Mesenchymal stem cell (in vitro differentiated cells and primary cell): ENCODE measurements around the gene OTOP3.
"Not testable (repeated sequence)": the region's sequence is repeated elsewhere in the genome, so short reads cannot be mapped to it uniquely, and the experiment has no call there.

Experiments used
- DNase-seq: peaks from one replicate; pipeline ENCODE4 v3.0.0-alpha.2; 2013
- H2AFZ ChIP-seq: one replicate; pipeline ENCODE4 v1.6.1; 2013; ENCODE audit warnings: low read depth, mild to moderate bottlenecking, control low read depth, inconsistent platforms, low read length, moderate library complexity
- H2AK5ac ChIP-seq: 2 replicates; pipeline ENCODE4 v1.6.1; 2013; ENCODE audit warnings: low read length, moderate library complexity, mild to moderate bottlenecking, inconsistent platforms; ENCODE audit not compliant: severe bottlenecking
- H2BK120ac ChIP-seq: one replicate; pipeline ENCODE4 v1.6.1; 2013; ENCODE audit warnings: low read depth, mild to moderate bottlenecking, inconsistent platforms, low read length, moderate library complexity
- H2BK12ac ChIP-seq, 2 experiments: one replicate each; pipeline ENCODE4 v1.6.1; 2013; ENCODE audit warnings: inconsistent platforms in 2 of 2, low read length in 2 of 2, mild to moderate bottlenecking in 2 of 2, moderate library complexity in 2 of 2, control low read depth in 1 of 2
- H2BK15ac ChIP-seq: one replicate; pipeline ENCODE4 v1.6.1; 2013; ENCODE audit warnings: mild to moderate bottlenecking, low read depth, inconsistent platforms; ENCODE audit not compliant: poor library complexity, severe bottlenecking
- H2BK5ac ChIP-seq: 2 replicates; pipeline ENCODE4 v1.6.1; 2013; ENCODE audit warnings: low read depth, mild to moderate bottlenecking, low read length, control low read depth, inconsistent platforms; ENCODE audit not compliant: poor library complexity, severe bottlenecking
- H3K14ac ChIP-seq, 2 experiments: one replicate each; pipeline ENCODE4 v1.6.1; 2013; ENCODE audit warnings: inconsistent platforms in 2 of 2, low read length in 2 of 2, control low read depth in 1 of 2, mild to moderate bottlenecking in 1 of 2, moderate library complexity in 1 of 2
- H3K18ac ChIP-seq, 2 experiments: one replicate each; pipeline ENCODE4 v1.6.1; 2013; ENCODE audit warnings: inconsistent platforms in 2 of 2, low read length in 2 of 2, control low read depth in 1 of 2, low read depth in 1 of 2, mild to moderate bottlenecking in 1 of 2
- H3K23ac ChIP-seq, 2 experiments: one replicate each; pipeline ENCODE4 v1.6.1; 2013; ENCODE audit warnings: inconsistent platforms in 2 of 2, low read length in 2 of 2, mild to moderate bottlenecking in 2 of 2, moderate library complexity in 2 of 2, control low read depth in 1 of 2
- H3K27ac ChIP-seq: 2 replicates; pipeline ENCODE4 v1.5.1; 2013; ENCODE audit warnings: mild to moderate bottlenecking, moderate library complexity, low read length, control low read depth, inconsistent platforms; ENCODE audit not compliant: poor library complexity, severe bottlenecking
- H3K27me3 ChIP-seq, 2 experiments: 2 replicates each; pipeline versions ENCODE4 v1.6.1 to v1.7.0; 2013; ENCODE audit warnings: low read length in 2 of 2, mild to moderate bottlenecking in 2 of 2, moderate library complexity in 2 of 2, control low read depth in 1 of 2, inconsistent platforms in 1 of 2; ENCODE audit not compliant: control insufficient read depth in 1 of 2, insufficient read depth in 1 of 2
- H3K36me3 ChIP-seq, 2 experiments: 2 replicates each; pipeline versions ENCODE4 v1.6.1 to v1.7.0; 2013; ENCODE audit warnings: low read length in 2 of 2, control low read depth in 1 of 2, inconsistent platforms in 1 of 2, low read depth in 1 of 2, mild to moderate bottlenecking in 1 of 2; ENCODE audit not compliant: insufficient read depth in 2 of 2, control insufficient read depth in 1 of 2
- H3K4ac ChIP-seq, 2 experiments: one replicate each; pipeline ENCODE4 v1.6.1; 2013; ENCODE audit warnings: inconsistent platforms in 2 of 2, low read length in 2 of 2, mild to moderate bottlenecking in 2 of 2, moderate library complexity in 2 of 2, control low read depth in 1 of 2, low read depth in 1 of 2
- H3K4me1 ChIP-seq: 2 replicates; pipeline ENCODE4 v1.6.1; 2013; ENCODE audit warnings: low read depth, low read length, control low read depth; ENCODE audit not compliant: control insufficient read depth, insufficient read depth
- H3K4me2 ChIP-seq: 2 replicates; pipeline ENCODE4 v1.6.1; 2013; ENCODE audit warnings: low read length, mild to moderate bottlenecking, inconsistent platforms; ENCODE audit not compliant: poor library complexity, severe bottlenecking
- H3K4me3 ChIP-seq, 2 experiments: 2 replicates each; pipeline versions ENCODE4 v1.5.1 to v1.7.0; 2013; ENCODE audit warnings: low read length in 2 of 2, mild to moderate bottlenecking in 2 of 2, control low read depth in 1 of 2, low read depth in 1 of 2; ENCODE audit not compliant: insufficient read depth in 1 of 2
- H3K79me1 ChIP-seq: replicated peaks from 2 replicates; pipeline ENCODE4 v1.6.1; 2013; ENCODE audit warnings: mild to moderate bottlenecking, control low read depth, low read length, inconsistent platforms; ENCODE audit not compliant: poor library complexity, severe bottlenecking
- H3K9ac ChIP-seq: 2 replicates; pipeline ENCODE4 v1.7.0; 2013; ENCODE audit warnings: mild to moderate bottlenecking, low read length, moderate library complexity
- H3K9me3 ChIP-seq: 2 replicates; pipeline ENCODE4 v1.7.0; 2013; ENCODE audit warnings: mild to moderate bottlenecking, low read length; ENCODE audit not compliant: control insufficient read depth
- H4K8ac ChIP-seq: one replicate; pipeline ENCODE4 v1.6.1; 2013; ENCODE audit warnings: inconsistent platforms, mild to moderate bottlenecking, low read length, moderate library complexity
- H4K91ac ChIP-seq: one replicate; pipeline ENCODE4 v1.6.1; 2013; ENCODE audit warnings: mild to moderate bottlenecking, low read length, inconsistent platforms
- WGBS: methylation state at CpG from one replicate; pipeline ENCODE4 v1.1.7; 2013; ENCODE audit warnings: mixed read lengths; 5-methylcytosine and 5-hydroxymethylcytosine counted together

The OTOP3 gene

DNA sequence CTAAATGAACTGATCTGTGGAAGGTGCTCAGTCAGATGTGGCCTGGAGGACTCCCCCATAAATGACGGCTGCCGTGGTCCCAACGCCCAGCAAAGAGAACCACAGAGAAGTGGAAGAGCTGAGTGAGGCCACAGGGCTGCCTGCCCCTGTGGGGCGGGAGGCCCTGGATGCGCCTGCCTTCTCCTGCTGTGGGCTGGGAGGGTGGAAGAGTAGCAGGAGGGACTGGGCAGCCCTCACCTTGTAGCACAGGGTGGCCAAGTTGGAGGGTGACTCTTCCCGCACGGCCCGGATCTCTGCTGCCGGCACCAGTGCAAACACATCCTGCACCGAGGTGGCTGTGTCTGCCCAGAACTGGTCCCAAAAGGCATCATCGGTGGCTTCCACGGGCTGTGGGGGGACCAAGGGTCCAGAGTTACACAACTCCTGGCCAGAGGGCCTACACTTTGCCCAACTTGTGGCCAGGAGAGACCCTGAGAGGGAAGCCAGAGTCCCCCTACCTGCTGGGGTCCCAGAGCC, 28.6 kb downstream of the OTOP3 start:
- no peak for DNase-seq
- Histone ChIP-seq H3K23ac (no peak overlapping the region), H2AFZ (no peak overlapping the region), H3K27me3 (peaks cover 0 to 29% of the 10 kb centered on the region in 2 experiments), H3K4me2 (no peak overlapping the region), H3K18ac (no peak overlapping the region), H2BK5ac (no peak overlapping the region), H2BK15ac (no peak overlapping the region), H3K36me3 (no peaks in the 10 kb centered on the region), H2BK120ac (no peak overlapping the region), H2AK5ac (no peak overlapping the region), H4K91ac (no peak overlapping the region), H4K8ac (no peak overlapping the region), H2BK12ac (no peak overlapping the region), H3K4me3 (peak overlapping the region in 1 of 2 experiments; percentile 10), H3K14ac (no peak overlapping the region), H3K79me1 (no peaks in the 10 kb centered on the region), H3K4ac (peak overlapping the region in 1 of 2 experiments; percentile 24), H3K27ac (no peak overlapping the region), H3K4me1 (peaks cover 11% of the 10 kb centered on the region), H3K9me3 (no peaks in the 10 kb centered on the region), H3K9ac (no peak overlapping the region)
- WGBS = 92% methylated on average over 12 of the region's 12 CpGs

DNA sequence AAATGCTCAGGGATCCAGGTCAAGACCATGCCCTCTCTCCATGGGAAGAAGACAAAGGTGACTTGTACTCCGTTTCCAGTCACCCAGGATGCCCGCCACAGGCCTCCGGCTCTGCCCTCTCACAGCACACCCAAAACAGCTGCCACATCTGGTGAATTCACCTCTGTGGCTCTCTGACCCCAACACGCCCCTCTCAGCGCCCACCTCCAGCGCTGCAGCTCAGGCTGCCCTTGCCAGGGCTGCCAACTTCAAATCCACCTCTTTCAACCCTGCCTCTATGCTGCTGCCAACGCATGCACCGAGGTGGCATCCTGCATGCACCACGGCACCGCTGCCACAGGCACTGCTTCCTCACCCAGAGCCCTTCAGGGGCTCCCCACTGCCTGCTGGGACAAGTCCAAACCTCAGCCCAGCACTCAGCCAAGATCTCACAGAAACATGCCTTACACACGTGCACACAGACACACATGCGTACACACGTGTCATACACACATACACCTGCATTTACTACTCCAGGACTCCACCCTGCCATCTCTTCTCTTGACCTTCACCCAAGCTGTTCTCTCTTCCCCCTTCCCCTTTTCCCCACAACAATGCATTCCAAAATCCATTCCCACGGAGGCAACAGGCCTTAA, 29.4 kb downstream of the OTOP3 start:
- Histone ChIP-seq H3K4me3 (no peak overlapping the region), H4K8ac (no peak overlapping the region), H3K14ac (no peak overlapping the region), H3K4me1 (peaks cover 10% of the 10 kb centered on the region), H3K18ac (no peak overlapping the region), H2BK12ac (no peak overlapping the region), H4K91ac (no peak overlapping the region), H3K27me3 (peaks cover 0 to 21% of the 10 kb centered on the region in 2 experiments), H2BK15ac (no peak overlapping the region), H3K9me3 (no peaks in the 10 kb centered on the region), H3K9ac (no peak overlapping the region), H2AFZ (no peak overlapping the region), H3K36me3 (no peaks in the 10 kb centered on the region), H3K4ac (no peak overlapping the region), H2BK120ac (no peak overlapping the region), H3K79me1 (no peaks in the 10 kb centered on the region), H3K4me2 (no peak overlapping the region), H2AK5ac (no peak overlapping the region), H3K23ac (no peak overlapping the region), H3K27ac (no peak overlapping the region), H2BK5ac (no peak overlapping the region)
- DNase-seq = no peak
- WGBS = 85% methylated on average over 14 of the region's 14 CpGs

DNA sequence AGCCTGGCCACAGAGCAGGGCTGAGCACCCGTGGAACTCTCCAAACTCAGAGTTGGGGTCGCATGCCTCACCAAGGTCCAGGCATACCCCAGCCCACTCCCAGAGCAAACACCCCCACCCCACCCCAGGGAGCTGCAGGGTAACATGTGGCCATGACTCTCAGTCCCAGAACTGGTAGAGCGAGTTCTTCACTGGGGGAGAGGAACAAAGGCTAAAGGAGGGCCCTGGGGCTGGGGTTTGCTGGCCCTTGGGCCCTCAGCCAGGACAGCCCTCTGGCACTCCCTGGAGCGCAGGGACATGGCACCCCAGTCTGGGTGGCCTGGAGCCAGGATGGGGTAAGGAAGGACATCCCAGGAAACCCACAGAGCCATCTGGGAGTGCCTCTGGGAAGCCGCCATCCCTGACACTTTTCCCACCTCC, 32.7 kb downstream of the OTOP3 start:
- no peak overlapping the region for H2BK15ac ChIP-seq
- no peak overlapping the region for H2BK120ac ChIP-seq
- H3K4me3 ChIP-seq = no peak overlapping the region
- H3K4me2 ChIP-seq = no peak overlapping the region
- no peak overlapping the region for H3K23ac ChIP-seq
- no peak overlapping the region for H3K18ac ChIP-seq
- H2BK12ac ChIP-seq = no peak overlapping the region
- DNase-seq = no peak
- no peak overlapping the region for H3K9ac ChIP-seq
- no peak overlapping the region for H2BK5ac ChIP-seq
- no peaks in the 10 kb centered on the region for H3K79me1 ChIP-seq
- H3K4me1 ChIP-seq = peaks cover 13% of the 10 kb centered on the region
- H2AFZ ChIP-seq = no peak overlapping the region
- H3K14ac ChIP-seq = no peak overlapping the region
- WGBS = 85% methylated on average over 4 of the region's 5 CpGs
- H3K4ac ChIP-seq = no peak overlapping the region
- H3K27me3 ChIP-seq = peaks cover 19 to 39% of the 10 kb centered on the region in 2 experiments
- H3K36me3 ChIP-seq = no peaks in the 10 kb centered on the region
- H3K27ac ChIP-seq = no peak overlapping the region
- no peak overlapping the region for H4K91ac ChIP-seq
- H4K8ac ChIP-seq = no peak overlapping the region
- H3K9me3 ChIP-seq = no peaks in the 10 kb centered on the region
- H2AK5ac ChIP-seq = no peak overlapping the region

DNA sequence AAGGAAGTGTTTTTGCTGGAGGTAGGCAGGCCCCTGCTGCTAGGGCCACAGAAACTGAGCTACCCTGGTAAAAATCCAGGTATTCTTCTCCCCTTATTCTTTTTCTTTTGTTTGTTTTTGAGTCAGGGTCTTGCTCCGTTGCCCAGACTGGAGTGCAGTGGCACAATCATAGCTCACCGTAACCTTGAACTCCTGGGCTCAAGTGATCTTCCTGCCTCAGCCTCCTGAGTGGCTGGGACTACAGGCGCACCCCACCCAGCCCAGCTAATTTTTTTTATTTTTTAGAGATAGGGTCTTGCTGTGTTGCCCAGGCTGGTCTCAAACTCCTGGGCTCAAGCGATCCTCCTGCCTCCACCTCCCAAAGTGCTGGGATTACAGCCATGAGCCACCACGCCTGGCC, 33.8 kb downstream of the OTOP3 start:
- not testable (repeated sequence) for H3K27ac ChIP-seq, DNase-seq, H3K36me3 ChIP-seq, H2BK12ac ChIP-seq, H2BK15ac ChIP-seq, H3K4me2 ChIP-seq, H3K9ac ChIP-seq, H3K79me1 ChIP-seq, H4K91ac ChIP-seq, H3K18ac ChIP-seq, H3K14ac ChIP-seq, H2AK5ac ChIP-seq, H2BK5ac ChIP-seq, H3K4ac ChIP-seq, H2AFZ ChIP-seq, H2BK120ac ChIP-seq, H4K8ac ChIP-seq, H3K4me3 ChIP-seq, H3K23ac ChIP-seq, H3K9me3 ChIP-seq
- Histone ChIP-seq H3K27me3 (peaks cover 30 to 46% of the 10 kb centered on the region in 2 experiments), H3K4me1 (peaks cover 13% of the 10 kb centered on the region)
- WGBS = 98% methylated on average over 4 of the region's 5 CpGs
